HG03565 (cell line): ENCODE measurements around the gene CYP27C1.

Source experiments
- ATAC-seq: cut with Tn5 transposase; IDR thresholded peaks from one replicate; pipeline ENCODE4 v1.9.1; 2021; ENCODE audit warnings: mild to moderate bottlenecking, moderate library complexity; ENCODE audit not compliant: unreplicated experiment

The CYP27C1 gene

DNA sequence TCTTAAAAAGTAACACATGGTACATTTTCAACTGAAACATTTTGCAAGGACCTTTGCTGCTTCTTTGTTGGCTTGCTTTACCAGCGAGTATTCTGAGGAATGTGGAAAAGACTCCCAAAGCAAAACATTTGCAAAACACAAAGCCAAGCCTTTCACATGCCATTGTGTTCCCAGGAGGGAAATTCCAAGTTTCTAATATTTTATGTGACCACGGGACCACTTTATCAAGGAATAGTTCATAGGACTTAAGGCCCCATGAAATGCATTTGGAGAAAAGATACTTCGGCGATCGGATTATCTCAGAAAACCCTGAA, 26.2 kb downstream of the CYP27C1 start:
- ATAC-seq, result no peak

DNA sequence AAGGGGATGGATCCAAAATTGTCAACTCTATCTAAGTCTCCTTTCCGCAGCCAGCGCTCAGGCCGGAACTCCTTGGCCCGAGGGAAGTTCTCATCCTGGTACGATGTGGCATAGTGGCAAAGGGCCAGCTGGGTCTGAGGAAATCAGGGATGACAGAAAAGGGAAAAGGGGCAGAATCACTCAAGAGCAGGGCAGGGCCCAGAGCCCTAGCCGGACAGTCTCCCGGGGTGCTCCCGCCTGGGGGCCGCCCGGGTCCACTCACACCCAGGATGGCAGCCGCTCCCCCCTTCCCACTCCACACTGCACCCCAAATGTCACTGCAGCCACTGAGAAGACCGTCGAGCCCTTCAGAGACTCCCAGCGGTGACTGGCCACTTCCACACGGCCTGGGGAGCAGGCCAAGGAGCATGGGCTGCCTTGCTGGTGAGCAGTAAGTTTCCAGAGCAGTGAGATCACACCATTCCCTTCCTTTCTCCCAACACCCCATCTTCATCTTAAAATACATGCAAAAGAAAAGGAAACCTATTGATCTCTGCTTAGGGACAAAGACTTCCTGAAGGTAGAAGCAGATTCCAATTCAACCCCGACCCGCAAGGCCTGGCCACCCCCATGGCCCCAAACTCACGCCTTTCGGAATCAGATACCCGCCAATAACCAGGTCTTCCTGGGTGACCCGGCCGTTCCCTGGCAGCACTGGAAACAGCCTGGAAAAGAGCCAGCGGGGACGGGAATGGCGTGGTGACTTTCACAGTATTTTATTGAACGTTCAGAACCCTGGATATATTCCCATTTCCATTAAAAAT, 26.7 kb downstream of the CYP27C1 start:
- ATAC-seq, result no peak

DNA sequence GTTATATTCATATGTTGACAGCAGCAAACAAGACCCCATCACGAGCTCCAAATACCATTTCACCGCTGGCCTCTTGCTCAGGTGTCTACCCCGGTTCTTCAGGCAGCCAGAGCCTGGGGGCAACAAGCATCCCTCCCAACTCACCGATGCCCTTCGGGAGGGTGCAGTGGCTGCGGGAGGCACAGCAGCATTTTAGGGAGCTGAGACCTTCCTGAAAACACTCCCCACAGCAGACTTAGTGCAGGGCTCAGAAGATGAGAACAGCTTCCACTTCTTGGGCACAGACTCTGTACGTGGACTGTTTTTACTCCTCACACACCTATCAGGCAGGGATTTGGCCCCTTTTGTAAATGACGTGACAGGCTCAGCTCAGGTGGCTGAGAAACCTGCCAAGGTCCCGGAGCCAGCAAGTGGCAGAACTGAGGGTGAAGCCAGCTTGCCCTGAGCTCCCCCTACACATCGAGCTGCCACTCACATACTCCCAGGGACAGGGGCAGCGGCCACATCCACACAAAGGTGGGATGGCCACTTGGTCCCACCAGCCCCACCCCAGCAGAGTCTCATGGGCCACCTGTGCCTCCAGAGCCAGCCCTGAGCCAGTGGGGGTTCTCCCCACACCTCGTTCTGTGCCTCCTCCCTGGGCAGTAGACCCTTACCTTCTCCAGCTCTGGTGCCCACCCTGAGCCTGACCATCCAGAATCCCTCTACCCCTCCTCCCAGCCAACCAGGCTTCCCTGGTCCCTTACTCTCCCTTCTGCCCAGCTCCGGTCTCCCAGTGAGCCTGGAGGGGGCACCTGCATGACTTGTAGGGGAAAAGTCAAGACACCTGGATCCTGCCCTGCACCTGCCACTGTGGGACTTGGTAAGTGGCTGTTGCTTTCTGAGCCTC, 28.5 kb downstream of the CYP27C1 start:
- ATAC-seq, result no peak

DNA sequence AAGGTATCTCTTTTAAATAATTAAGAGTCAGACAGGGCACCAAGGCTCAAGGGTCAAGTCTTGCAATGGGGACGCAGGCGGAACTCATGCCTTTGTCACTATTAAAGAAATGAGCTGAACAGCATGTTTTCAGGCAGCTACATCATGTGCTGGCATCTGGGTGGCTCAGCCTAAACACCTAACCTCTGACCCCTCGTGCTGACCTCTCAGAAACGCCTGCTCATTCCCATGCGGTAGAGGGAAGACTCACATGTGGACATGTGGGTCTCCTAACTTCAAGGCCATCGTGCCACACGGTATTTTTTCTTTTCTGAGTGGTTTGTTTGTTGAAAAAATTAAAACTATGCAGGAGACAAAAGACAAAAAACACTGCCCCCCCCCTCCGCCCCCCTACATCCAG, 31.3 kb downstream of the CYP27C1 start:
- ATAC-seq, result no peak

DNA sequence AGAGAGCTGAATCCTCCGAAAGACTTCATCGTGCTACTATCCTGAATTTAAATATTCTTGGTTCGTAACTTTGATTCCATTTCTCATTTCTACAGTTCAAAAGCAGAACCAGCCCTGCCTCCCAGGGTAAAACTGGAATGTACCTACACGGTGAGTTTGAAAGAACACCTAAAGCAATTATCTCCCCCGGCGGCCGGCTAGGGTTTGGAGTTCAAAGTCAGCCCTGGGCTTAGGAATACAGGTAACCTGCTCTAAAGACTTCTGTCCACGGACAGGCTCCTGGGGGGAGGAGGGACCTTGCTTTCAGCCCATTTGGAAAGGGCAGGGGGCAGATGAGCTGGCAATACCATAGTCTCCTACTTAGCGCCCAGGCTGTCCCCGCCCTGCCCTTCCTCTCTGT, 32.3 kb downstream of the CYP27C1 start:
- ATAC-seq, result no peak

DNA sequence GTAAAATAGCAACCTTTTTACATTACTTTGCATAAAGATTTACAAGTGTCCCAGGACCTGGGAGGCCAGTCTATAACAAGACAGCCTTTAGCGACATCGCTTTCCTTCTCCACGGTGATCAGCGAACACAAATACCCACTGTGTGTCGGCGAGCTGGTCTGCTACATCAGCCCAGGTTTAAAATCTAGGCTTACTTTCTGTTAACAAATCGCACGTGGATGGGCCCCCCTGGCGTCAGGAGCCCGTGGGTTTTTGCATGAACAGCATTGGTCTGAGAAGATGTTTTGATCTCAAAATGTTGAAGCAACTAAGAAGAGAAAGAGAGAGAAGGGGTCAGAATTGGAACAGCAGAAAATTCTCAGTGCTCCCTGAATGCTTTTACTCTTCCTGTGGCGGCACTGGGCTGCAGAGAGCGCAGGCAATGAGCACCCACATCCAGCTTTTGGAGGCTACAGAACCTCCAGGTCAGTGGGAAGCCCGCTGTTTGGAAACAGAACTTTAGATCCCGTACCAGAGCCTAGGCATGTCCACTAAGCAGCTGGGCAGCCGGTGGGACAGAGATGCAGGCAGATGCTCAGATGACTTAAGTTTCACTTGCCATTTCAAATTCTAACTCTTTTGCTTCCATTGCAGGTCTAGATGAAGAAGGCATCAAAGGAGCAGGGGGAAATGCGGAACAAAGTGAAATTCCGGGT, 32.9 kb downstream of the CYP27C1 start:
- no peak for ATAC-seq

DNA sequence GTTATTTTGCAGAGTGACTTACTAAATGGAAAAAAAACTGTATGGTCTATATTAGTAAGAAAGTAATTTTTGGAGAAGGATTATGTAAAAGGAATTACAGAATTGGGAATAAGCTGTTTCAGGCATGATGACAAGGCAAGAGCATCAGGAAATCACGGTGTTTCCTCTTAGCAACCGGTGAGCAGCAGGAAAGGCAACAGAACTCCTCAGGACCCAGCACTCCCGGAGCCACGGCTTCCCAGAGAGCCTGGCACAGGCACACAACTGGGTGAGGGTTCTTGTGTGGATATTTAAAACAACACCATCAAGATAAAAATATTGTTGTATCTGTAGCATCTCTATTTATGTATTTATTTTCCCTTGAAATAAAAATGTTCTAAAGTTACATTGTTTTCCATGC, 34.4 kb downstream of the CYP27C1 start:
- no peak for ATAC-seq

DNA sequence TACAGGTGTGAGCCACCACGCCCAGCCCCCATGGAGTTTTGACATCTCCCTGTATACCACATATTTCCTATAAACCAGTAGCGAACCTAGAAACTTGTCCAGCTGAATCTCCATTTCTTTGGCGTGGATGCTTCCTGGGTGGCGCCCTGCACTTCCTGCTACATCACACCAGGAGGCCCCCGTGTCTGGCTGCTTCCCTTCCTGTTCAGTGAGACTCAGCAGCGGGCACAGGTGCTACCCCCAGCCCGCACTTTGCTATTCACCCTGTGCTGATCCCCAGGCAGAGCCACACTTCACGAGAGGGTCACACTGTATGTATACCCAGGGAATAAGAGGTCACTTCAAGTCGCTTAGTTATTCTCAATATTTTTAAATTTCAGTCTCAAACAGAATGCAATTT, 35.0 kb downstream of the CYP27C1 start:
- ATAC-seq, result no peak

DNA sequence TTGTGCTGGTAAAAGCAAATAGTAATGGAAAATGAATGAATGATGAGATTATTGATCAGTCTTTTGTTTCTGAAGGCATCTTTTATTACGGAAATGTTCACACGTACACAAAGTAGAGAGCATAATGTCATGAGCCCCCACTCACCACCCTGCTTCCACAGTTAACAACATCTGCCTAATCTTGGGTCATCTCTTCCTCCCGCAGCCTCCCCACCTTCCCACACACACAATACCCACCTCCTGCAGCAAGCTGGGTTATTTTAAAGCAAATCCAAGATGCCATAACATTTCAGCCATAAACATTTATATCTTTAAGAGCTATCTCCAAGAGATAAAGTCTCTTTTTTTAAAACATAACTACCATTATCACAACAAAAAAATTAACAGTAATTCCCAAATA, 36.3 kb downstream of the CYP27C1 start:
- no peak for ATAC-seq

DNA sequence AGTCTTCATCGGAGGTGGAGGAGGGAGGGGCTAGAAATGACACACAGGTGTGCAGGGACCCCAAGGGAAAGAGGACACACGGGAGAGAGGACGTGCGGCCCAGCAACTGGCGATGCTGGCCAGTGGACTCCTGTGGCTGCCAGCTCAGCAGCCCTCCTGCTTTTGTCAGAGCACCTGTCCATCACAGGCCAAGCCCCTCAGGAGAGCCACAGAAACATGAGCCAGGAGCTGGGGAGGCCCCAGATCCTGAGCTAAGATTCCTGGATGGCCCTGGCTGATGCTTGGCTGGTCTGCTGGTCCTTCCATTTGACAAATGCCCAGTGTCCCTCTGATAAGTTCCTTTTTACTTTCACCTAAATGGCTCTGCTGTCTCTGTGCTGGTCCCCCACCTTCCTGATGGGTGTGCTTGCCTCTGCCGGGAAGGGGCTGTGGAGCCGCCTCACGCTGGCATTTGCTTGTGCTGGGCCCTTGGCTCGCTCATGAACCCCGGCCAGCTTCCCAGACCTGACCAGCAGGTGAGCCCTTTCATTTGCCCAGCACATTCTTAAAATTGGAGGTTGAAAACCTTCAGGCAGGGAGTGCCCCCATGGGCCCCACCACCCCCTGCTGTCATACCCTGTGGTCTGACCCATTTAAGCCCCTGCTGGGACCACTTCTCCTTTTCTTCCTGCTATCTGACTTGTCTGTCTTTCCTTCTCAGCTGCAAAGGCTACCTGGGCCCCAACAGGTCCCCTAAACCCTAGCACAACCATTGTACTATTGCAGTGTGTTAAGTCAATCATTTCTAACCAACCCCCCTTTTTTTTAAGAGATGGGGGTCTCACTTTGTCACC, 37.3 kb downstream of the CYP27C1 start:
- no peak for ATAC-seq

DNA sequence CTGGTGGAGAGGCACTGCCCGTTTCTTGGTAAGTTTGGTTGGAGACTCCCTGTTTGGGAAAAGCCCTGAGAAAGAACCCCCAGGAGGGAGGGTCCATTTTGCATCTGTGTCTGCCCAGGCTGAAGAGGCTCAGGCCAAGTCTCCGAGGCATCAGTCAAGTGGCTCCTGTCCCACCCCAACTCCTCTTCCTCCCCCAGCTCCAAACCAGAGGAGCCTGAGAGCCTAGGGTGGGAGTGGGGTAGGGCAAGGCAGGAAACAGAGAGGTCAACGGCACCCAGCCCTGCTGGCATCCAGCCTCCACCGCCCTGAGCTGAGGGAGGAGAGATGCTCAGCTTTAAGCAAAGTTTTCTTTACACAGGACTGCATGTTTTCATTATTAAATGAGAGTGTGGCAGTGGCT, 38.2 kb downstream of the CYP27C1 start:
- ATAC-seq, result no peak

DNA sequence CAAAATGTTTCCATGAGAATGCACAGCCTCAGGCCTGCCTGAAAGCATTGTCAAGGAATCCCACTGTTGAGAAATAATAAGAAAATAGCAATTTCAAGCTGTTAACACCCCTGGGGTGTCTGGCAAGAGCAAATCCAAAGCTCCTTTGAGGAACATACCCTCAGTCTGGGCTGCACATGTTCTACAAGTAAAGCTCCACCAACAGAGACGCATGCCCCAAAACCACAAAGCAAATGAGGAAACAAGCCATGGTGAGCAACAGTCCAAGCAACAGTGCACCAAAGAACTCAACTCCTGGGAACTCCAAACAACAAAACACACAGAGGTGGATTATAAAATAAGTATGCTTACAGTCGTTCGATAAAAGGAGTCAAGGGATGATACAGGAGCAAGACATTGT, 40.3 kb downstream of the CYP27C1 start:
- ATAC-seq, result no peak

DNA sequence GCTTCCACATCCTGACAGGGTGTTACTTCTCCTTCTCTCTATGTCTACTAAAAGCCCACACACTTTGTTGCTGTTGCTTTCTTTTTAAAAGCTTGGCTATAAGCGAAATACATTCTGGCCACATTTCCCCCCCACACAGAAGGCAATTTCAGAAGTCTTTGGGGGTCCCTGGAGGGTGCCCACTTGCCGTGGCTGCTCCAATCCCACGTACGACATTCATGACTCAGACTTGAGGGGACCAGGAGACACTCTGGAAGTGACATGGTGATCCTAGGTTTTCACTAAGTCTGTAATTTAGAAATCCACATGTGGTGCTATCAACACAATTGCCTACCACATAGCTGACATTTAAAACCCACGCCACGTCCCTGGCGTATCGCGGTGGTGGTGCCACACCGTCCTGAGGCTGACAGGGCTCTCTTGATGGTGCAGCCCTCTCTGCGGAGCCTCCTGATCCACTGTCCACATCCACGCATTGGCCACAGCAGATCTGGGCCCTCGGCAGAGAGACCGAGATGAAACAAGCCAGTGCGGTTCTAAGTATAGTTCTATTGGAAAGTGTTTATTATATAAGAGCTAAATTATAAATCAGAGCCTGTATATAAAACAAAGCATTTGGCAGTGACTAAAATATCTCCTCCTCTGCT, 42.4 kb downstream of the CYP27C1 start:
- no peak for ATAC-seq

DNA sequence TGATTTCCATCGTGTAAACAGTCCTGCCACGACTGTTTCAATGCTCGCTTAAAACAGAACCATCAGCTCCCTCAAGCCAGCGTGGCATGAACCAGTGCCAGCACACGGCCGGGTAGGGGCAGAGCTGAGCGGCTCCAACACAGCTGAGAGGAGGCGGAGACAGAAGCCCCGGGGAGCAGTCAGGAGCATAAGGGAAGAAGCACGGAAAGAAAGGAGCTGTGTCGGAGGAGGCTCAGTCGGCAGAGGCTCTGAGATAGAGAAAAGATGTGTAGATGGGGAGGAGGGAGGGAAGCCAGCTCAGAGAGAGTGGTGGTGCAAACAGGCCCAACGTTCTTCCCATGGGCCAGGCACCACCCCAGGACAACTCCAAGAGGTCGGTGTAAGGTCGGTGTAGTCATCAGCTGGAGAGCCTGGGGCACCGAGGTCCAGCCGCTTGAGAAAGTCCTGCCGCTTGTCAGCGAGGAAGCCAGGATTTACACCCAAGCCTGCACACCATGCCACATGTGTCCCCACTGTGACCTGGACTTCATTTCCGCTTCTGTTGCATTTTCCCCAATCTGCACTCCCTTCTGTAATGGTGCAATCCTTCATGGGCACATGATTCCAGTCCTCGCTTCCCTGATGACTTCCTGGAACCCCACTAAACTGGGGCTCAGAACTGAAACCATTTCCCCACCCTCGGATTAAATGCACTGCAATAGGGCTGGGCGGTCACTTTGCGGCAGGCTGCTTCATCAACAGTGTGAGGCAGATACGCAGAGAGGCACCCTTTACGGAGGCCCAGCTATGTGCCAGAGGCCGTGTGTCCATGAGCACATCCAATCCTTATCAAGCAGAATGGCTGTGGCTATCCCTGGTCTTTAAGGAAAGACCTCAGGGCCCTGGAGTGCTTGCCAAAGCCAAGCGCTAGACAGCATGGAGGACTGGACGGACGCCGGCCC, 43.5 kb downstream of the CYP27C1 start:
- ATAC-seq, result no peak

DNA sequence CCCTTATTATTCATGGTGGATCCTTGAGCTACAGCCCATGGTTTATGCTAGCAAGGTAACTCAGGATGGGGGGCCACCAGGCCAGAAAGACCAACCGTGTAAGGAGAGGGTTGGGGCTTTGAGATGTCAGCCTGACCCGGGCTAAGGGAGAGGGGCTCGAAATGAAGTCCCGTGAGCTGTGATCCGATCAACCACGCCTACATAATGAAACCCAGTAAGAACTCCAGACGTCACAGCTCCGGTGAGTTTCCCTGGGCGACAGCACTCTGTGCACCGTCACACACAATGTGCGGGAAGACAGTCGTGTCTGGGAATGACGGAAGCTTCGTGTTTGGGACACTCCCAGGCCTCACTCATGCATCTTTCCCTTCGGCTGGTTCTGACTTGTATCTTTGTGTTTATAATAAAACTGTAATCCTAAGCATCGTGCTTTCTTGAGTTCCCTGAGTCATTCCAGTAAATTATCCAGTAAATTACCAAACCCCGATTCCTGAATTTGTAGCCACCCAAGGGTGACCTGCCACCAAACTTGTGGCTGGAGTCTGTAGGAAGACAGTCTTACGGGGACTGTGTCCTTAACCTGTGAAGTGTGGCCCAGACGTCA, 44.2 kb downstream of the CYP27C1 start:
- no peak for ATAC-seq

DNA sequence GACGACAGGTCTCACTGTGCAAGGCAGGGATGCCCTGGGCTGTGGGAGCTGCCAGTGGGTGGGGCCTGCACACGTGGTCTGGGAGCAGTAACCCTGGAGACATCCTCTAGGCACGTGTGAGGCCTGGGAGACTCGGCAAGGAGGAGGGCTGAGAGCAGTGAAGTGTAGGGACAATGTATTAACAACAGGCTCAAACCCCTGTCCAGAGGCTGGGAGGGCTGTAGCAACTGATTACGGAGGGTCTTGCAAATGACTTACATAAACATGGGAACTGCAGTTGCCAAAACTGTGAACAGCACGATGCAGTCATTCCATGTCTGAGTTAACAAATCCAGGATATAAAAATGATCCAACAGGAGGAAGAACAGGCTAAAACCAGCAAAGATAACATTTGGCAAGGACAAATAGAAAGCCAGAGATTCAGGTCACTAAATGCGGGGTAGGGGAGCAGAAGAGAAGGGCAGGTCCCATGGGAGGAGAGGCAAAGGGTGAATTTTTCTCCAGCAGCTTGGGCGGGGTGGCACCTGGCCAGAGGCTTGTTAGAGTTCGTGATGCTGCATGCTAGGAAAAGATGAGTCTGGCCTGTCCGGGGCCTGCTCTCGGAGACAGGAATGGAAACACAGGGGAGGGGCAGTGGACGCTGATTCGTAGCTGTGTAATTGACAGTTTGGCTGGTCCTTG, 44.9 kb downstream of the CYP27C1 start:
- no peak for ATAC-seq

DNA sequence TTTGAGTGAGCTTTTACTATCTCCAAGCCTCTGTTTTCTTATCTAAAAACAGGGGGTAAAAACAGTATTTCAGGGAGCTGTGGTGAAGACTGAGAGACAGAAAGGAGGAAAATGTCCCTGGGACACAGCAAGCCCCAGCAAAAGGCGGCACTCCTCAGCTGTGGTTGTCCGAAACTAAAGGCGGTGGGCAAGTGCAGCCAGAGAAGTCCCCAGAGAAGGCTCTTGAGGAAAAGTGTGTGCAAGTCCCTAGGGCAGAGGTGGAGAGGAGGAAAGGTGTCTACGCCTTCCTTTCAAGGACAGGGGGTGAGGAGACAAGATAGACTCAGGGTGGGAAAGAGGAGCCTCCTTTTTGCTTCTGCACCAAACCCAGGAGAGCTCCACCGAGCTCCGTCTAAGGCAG, 45.5 kb downstream of the CYP27C1 start:
- no peak for ATAC-seq

DNA sequence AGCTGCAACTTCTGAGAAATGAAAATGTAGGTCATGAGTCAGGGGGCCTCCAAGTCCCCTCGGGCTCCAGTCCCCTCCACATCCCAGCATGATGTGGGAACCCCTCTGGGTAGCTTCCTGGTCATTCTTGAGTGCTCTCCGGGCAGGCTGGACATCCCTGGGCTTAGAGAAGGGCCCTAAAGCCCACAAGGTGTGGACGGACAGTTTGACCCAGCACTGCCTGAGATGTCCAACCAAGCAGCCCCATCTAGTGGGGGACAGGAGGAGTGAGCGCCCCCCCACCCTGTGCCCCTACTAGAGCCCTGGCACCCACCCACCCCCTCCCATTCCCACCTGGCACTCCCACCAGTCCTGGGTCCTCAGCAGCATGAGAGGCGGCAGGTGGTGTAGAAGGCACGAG, 46.0 kb downstream of the CYP27C1 start:
- ATAC-seq, result no peak
